Ureter (tissue), 1 donor: ENCODE data around the gene KIAA0040. TPM values are rescaled to one million over a fixed set of nuclear protein-coding genes. Genes with fewer than 3 reads are reported as not detected.

Experiments used
- DNase-seq: peaks from one replicate; pipeline ENCODE4 v3.0.0-alpha.2; 2020; ENCODE audit warnings: low spot score
- total RNA-seq: library from RNA; stranded (reverse); gene quantifications from one replicate; pipeline ENCODE4 v1.2.4, GENCODE V29; 2023
- donor health status: DM: yes; HTN: yes; CAD: no.

Gene KIAA0040
- total RNA-seq, 1 donor from 2014 or later = 25.3 TPM

GRCh38 chr1:175200678-175201521 lies 8.3 kb upstream of the KIAA0040 start:
- DNase-seq = no peak

- no peak for DNase-seq
Observed at GRCh38 chr1:175198332-175198731, 5.8 kb upstream of the KIAA0040 start.

GRCh38 chr1:175197531-175197930 lies 5.0 kb upstream of the KIAA0040 start:
- no peak for DNase-seq

GRCh38 chr1:175195798-175196197 lies 3.2 kb upstream of the KIAA0040 start:
- DNase-seq = no peak

GRCh38 chr1:175195281-175195680 lies 2.7 kb upstream of the KIAA0040 start:
- DNase-seq = no peak

- DNase-seq = no peak
Observed at GRCh38 chr1:175193527-175193910, 943 bp upstream of the KIAA0040 start.

GRCh38 chr1:175192111-175192629 lies 406 bp downstream of the KIAA0040 start:
- peak; percentile 73 for DNase-seq

GRCh38 chr1:175191659-175192058 lies 917 bp downstream of the KIAA0040 start:
- no peak for DNase-seq

- DNase-seq = no peak
Observed at GRCh38 chr1:175188936-175189335, 3.6 kb downstream of the KIAA0040 start.

GRCh38 chr1:175186433-175187160 lies 6.0 kb downstream of the KIAA0040 start:
- DNase-seq = no peak

- DNase-seq = no peak
Observed at GRCh38 chr1:175185903-175186302, 6.7 kb downstream of the KIAA0040 start.

- DNase-seq = no peak
Observed at GRCh38 chr1:175183586-175183985, 9.0 kb downstream of the KIAA0040 start.

GRCh38 chr1:175182201-175182746 lies 10.3 kb downstream of the KIAA0040 start:
- no peak for DNase-seq

- DNase-seq = no peak
Observed at GRCh38 chr1:175179837-175180590, 12.6 kb downstream of the KIAA0040 start.

- DNase-seq = no peak
Observed at GRCh38 chr1:175178456-175178855, 14.1 kb downstream of the KIAA0040 start.

- DNase-seq = no peak
Observed at GRCh38 chr1:175178056-175178455, 14.5 kb downstream of the KIAA0040 start.

GRCh38 chr1:175176246-175176645 lies 16.3 kb downstream of the KIAA0040 start:
- DNase-seq = no peak

- no peak for DNase-seq
Observed at GRCh38 chr1:175174309-175175102, 18.1 kb downstream of the KIAA0040 start.

- DNase-seq = no peak
Observed at GRCh38 chr1:175173531-175173930, 19.0 kb downstream of the KIAA0040 start.

- DNase-seq = no peak
Observed at GRCh38 chr1:175172503-175172902, 20.1 kb downstream of the KIAA0040 start.
